KOPT-K1 (cell line): Measurements from ENCODE around the gene CIZ1.

Experiments used
- H3K27ac ChIP-seq: fragments of 200-600 bp; sonication (generic); 2 replicates; pipeline ENCODE4 v1.5.1; 2016; ENCODE audit warnings: antibody characterized with exemption, mild to moderate bottlenecking, low read depth, low read length; ENCODE audit not compliant: poor library complexity, severe bottlenecking
- H3K36me3 ChIP-seq: fragments of 200-600 bp; sonication (generic); 2 replicates; pipeline ENCODE4 v1.5.1; 2017; ENCODE audit warnings: antibody characterized with exemption, mild to moderate bottlenecking, low read length, moderate library complexity; ENCODE audit not compliant: insufficient read depth
- H3K9me3 ChIP-seq: fragments of 200-600 bp; sonication (generic); 2 replicates; pipeline ENCODE4 v1.5.1; 2017; ENCODE audit warnings: antibody characterized with exemption, low read length, mild to moderate bottlenecking; ENCODE audit not compliant: insufficient read depth, poor library complexity, severe bottlenecking

Gene CIZ1

DNA sequence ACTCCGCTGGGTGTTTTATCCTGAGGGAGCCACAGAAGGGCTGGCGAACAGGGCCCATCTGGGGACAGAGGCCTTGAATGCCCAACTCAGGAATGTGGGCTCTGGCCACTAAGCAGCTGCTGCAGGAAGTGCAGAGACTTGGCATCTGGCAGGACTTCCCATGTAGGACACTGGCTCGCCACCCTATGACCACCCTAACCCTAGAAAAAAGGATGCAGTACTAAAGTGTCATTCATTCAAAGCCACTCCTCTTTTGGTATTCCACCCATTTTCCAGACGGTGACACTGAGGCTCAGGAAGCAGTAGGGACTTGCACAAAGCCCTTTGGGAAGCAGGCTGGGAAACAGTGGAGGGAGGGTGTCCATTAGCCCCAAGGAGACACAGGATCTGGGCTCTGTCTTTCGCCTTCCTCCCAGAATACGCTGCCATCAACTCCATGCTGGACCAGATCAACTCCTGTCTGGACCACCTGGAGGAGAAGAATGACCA, 28.3 kb downstream of the CIZ1 start:
- peaks cover 58% of the 10 kb centered on the region for H3K36me3 ChIP-seq
- H3K9me3 ChIP-seq: no peaks in the 10 kb centered on the region
- H3K27ac ChIP-seq: no peak overlapping the region

DNA sequence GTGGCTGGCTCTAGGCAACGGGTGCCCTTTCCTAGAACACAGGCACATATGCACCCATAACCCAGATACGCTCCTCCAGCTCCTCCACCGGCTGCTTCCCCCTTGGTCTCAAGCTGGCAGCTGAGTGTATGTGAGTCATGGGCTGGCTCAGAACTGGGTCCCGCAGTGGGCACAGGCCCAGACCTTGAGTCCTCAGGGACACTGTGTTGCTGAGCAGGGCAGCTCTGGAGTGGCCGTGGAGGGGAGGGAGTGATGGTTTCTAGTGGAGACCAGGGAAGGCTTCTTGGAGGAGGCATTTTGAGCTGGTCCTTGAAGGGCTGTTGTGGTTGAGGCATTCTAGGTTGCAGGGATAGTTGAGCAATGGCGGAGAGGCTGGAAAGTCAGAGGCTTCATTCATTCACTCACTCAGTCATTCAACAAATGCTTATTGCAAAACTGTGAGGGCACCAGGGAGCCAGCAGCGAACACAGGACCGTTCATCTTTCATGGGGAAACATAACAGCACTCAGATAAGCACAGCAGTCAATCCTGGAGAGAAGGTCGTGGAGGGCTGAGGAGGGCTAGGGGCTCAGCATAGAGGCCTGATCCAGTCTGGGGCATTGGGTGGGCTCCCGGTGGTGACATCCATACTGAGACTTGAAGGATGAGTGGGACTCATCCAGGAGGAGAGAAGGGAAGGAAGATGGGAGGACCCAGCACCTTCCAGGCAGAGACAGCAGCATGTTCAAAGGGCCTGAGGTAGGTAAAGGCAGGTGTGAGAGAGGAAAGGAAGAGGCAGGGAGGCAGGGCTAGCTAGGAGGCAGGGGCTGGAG, 29.0 kb downstream of the CIZ1 start:
- H3K27ac ChIP-seq: no peak overlapping the region
- H3K36me3 ChIP-seq: peaks cover 52% of the 10 kb centered on the region
- H3K9me3 ChIP-seq: no peaks in the 10 kb centered on the region

DNA sequence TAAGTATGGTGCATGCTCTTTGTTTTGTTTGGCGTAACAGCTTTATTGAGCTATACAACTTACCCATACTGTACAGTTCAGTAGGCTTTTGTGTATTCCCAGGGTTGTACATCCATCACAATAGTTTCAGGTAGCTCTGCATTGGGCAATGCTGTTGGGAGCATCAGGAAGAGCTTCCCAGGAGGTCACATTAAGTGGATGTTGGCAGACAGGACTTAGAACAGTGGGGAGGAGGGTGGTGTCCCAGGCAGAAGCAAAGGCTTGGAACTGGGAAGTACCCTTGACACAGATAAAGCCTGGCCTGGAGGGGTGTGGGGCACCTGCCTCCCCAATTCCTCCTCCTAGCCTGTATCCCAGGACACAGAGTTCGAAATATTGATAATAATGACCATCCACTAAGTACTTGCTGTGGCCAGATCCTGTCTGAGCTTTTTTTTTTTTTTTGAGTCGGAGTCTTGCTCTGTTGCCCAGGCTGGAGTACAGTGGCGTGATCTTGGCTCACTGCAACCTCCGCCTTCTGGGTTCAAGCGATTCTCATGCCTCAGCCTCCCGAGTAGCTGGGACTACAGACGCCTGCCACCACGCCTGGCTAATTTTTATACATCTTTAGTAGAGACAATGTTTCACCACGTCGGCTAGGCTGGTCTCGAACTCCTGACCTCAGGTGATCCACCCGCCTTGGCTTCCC, 30.0 kb downstream of the CIZ1 start:
- Histone ChIP-seq H3K27ac (peak overlapping the region; percentile 78), H3K9me3 (no peaks in the 10 kb centered on the region), H3K36me3 (peaks cover 41% of the 10 kb centered on the region)

DNA sequence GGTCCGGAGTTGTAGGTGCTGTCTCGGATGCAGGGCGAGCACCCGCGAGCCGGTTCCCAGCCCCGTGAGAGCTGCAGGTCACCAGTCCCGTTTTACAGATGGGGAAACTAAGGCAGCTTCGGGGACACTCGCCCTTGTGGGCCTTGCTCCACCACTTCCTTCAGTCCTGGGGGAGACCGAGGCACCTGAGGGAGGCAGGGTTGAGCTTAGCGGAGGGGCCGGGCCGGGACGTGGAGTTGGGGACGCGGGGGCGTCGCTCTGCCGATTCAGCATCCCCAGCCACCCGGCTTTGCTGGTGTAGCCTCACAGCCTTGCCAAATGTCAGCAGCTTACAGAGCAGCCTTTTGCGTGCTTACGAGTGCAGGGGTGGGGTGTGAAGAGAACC, 30.8 kb downstream of the CIZ1 start:
- peaks cover 33% of the 10 kb centered on the region for H3K36me3 ChIP-seq
- no peaks in the 10 kb centered on the region for H3K9me3 ChIP-seq
- peak overlapping the region; percentile 78 for H3K27ac ChIP-seq

DNA sequence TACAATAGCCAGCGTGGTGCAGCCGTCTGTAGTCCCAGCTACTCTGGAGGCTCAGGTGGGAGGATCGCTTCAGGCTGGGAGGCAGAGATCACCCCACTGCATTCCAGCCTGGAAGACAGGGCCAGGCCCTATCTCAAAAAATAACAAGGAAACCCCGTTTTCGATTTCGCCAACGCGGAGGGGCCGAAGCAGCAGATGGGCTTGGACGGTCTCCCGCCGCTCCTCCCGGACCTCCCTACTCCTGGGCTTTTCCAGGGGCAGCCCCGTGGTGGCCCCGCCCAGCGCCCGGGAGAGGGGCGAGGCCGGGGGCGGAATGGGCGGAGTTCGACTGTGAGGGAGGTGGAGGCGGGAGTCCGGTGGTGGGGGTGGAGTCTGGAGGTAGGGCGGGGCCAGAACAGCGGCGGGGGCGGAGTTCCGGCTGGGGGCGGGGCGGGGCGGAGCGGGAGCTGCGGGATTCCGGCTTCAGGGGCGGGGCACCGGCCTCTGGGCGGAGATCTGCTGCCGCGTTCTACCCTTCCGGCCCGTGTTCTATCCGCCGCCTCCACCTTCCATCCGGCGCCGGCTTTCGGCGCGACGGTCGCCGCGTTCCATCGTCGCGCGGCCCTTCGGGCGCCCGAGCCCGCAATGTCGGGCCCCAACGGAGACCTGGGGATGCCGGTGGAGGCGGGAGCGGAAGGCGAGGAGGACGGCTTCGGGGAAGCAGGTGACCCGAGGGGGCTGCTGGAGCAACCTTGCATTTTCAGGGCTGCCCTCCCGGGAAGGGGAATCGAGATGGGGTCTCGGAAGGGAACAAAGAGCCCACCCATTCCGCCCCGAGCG, 31.4 kb downstream of the CIZ1 start, which contains the start of gene BBLN:
BBLN (plus strand) TSS at position 482 of the 819 bp plus-strand sequence; CDS start at position 625, 143 bp downstream.
- H3K36me3 ChIP-seq: peaks cover 33% of the 10 kb centered on the region
- H3K9me3 ChIP-seq: no peaks in the 10 kb centered on the region
- peak within 1 kb of the TSS; percentile 78 for H3K27ac ChIP-seq

GRCh38 chr9:128159522-128159783, 31.9 kb downstream of the CIZ1 start:
- peaks cover 28% of the 10 kb centered on the region for H3K36me3 ChIP-seq
- no peaks in the 10 kb centered on the region for H3K9me3 ChIP-seq
- peak overlapping the region; percentile 72 for H3K27ac ChIP-seq

GRCh38 chr9:128155736-128156500, 35.5 kb downstream of the CIZ1 start:
- H3K9me3 ChIP-seq: no peaks in the 10 kb centered on the region
- no peak overlapping the region for H3K27ac ChIP-seq
- H3K36me3 ChIP-seq: no peaks in the 10 kb centered on the region

GRCh38 chr9:128153947-128154695, 37.3 kb downstream of the CIZ1 start:
- no peaks in the 10 kb centered on the region for H3K9me3 ChIP-seq
- H3K36me3 ChIP-seq: no peaks in the 10 kb centered on the region
- no peak overlapping the region for H3K27ac ChIP-seq

GRCh38 chr9:128153060-128153946, 38.1 kb downstream of the CIZ1 start:
- H3K9me3 ChIP-seq: no peaks in the 10 kb centered on the region
- no peaks in the 10 kb centered on the region for H3K36me3 ChIP-seq
- H3K27ac ChIP-seq: no peak overlapping the region

GRCh38 chr9:128152133-128153059, 39.0 kb downstream of the CIZ1 start:
- H3K27ac ChIP-seq: no peak overlapping the region

GRCh38 chr9:128151309-128152132, 39.9 kb downstream of the CIZ1 start:
- no peaks in the 10 kb centered on the region for H3K9me3 ChIP-seq
- no peaks in the 10 kb centered on the region for H3K36me3 ChIP-seq
- no peak overlapping the region for H3K27ac ChIP-seq

More at GRCh38 chr9:128152133-128153059, 39.0 kb downstream of the CIZ1 start:
- Histone ChIP-seq H3K36me3 (no peaks in the 10 kb centered on the region), H3K9me3 (no peaks in the 10 kb centered on the region)
